Activated T-cell treated with anti-CD3 and anti-CD28 coated beads for 4 hours (primary cell): ENCODE results near the gene DMKN.

Experiments
- DNase-seq: peaks from one replicate; pipeline ENCODE4 v3.0.0-alpha.2; 2020

DMKN gene

GRCh38 chr19:35458731-35459391 lies 54.6 kb downstream of the DMKN start:
- no peak for DNase-seq

- no peak for DNase-seq
Observed at GRCh38 chr19:35458192-35458591, 55.3 kb downstream of the DMKN start.

GRCh38 chr19:35457173-35457572 lies 56.3 kb downstream of the DMKN start:
- DNase-seq: no peak

DNA sequence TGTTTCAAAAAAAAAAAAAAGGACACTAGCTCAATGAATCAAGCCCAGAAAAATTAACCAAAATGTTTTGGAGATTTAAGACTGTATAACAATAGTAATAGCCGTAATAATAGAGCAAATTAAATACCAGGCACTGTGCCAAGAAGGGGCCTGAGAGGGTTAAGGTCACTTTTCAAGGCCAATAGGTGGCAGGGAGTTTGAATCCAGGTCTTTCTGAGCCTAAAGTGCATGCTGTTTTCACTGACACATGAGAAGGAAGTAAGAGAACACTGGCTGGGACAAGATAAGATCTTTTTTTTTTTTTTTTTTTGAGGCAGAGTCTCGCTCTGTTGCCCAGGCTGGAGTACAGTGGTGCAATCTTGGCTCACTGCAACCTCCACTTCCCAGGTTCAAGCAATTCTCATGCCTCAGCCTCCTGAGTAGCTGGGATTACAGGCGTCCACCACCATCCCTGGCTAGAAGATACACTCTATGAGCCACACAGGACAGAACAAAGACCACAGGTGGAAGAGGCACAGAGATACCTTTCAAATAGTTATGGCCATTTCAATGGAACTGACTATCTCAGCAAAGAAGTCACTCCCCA lies 57.7 kb downstream of the DMKN start:
- DNase-seq: no peak

DNA sequence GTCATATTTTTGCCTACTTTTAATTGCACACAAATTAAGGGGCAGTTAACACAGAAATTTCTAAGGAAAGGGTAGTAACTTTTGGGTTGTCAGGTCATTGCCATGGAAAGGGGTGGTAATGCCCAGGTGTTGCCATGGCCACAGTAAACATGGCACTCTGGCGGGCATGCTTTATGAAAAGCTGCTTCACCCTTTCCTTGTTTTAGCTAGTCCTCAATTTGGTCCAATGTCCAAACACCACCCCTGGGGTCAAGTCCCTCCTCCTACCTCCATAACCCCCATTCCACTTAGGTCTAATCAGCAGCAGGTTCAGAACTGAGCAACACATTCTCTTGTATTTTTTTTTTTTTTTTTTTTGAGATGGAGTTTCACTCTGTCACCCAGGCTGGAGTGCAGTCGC lies 58.8 kb downstream of the DMKN start:
- no peak for DNase-seq

GRCh38 chr19:35451338-35452096 lies 61.9 kb downstream of the DMKN start:
- no peak for DNase-seq

DNA sequence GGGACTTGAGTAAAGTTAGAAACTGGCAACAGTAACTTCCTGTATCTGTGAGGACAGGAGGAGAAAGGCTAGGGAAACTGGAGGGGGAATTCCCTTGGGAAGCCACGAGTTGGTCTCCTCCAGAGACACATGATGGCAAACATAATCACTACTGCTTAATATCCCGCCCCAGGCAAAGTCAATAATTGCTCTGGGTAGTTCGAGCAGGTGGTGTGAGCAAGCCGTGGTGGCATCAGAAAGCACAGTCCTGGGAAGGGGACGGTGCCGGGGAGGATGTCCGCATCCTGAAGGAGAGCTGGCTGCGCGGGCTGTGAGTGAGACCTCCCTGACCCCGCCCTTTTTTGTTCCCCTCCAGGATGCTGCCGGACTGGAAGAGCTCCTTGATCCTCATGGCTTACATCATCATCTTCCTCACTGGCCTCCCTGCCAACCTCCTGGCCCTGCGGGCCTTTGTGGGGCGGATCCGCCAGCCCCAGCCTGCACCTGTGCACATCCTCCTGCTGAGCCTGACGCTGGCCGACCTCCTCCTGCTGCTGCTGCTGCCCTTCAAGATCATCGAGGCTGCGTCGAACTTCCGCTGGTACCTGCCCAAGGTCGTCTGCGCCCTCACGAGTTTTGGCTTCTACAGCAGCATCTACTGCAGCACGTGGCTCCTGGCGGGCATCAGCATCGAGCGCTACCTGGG lies 63.9 kb downstream of the DMKN start:
- no peak for DNase-seq

DNA sequence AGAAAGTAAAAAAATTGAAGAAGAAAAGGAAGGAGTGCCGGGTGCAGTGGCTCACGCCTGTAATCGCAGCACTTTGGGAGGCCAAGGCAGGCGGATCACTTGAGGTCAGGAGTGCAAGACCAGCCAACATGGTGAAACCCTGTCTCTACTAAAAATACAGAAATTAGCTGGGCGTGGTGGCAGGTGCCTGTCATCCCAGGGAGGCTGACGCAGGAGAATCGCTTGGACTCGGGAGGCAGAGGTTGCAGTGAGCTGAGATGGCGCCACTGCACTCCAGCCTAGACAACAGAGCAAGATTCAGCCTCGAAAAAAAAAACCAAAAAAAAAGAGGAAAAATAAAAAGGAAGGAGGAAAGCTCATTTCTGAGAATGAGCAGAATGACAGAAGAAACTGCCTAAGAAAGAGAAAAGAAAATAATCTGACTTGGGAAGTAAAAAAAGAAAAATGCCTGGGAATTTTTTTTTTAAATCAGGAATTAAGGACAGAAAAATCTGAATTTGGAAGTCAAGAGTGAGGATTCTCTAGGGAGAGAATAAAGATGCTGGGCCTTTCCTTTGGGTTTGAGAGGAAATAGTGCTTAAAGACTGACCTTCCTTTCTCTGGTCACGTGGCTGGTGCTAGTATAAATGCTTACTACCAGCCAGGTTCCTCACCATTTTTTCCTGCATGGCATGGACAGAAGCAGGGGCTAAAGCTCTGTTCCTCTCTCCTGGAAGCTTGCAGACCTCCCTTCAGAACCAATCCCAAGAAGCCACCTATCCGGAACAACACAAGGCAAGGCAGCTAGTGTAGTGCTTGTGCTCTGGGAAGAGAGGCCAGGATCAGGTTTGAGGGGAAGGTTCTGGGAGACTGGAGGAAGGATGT lies 65.6 kb downstream of the DMKN start, which contains the start of gene FFAR2:
Gene FFAR2, plus strand, starts transcription at position 652 of the 864 bp plus-strand sequence. CDS start 1,458 bp downstream, outside the sequence.
- no peak for DNase-seq
